ENCODE measurements around the gene SENP1. TPM values are rescaled to one million over a fixed set of nuclear protein-coding genes. Genes with fewer than 3 reads are reported as not detected.

The SENP1 gene
- polyA plus RNA-seq, 3 donors, result 5.2 to 8.0 (median 6.0) TPM

DNA sequence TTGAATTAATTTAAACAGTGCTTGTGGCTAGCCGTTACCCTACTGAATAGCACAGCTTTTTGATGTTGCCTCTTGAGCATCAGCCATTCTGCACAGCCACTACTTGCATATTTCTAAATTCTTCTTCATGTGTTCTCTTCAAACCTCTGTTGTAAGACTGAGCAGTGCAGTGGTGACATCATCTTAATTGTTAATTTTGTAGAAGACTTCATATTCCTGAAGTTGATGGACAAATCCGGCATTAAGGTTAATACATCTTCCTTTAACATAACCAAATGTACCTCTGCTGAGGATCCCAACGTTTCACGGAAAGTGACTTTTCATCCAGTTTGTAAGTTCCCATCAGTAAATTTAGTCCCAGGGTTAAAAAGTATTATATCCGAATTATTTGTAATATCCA, 25.6 kb downstream of the SENP1 start:
- peaks cover 0 to 2% (median 0%) of the 10 kb centered on the region in 7 donors for H3K9me3 Mint-ChIP-seq
- H3K9ac ChIP-seq (ENCODE audit: insufficient read depth, low read length, poor library complexity, severe bottlenecking), result no peak overlapping the region
- no peak for DNase-seq
- peaks cover 34 to 65% of the 10 kb centered on the region in 2 donors for H3K36me3 ChIP-seq (replicated peaks in 1 of 2; ENCODE audit: control insufficient read depth in 1 of 2, insufficient read depth in 2 of 2, low read length in 2 of 2)
- TF ChIP-seq CTCF (IDR thresholded peaks at IDR 0.05), result no peak
- peaks cover 7% of the 10 kb centered on the region for H3K4me1 Mint-ChIP-seq
- H3K4me3 ChIP-seq (replicated peaks in 1 of 3; ENCODE audit: low read depth in 2 of 3, low read length in 3 of 3), result no peak overlapping the region
- H3K4me2 ChIP-seq (replicated peaks; ENCODE audit: extremely low read depth, low read length, poor library complexity, severe bottlenecking), result no peak overlapping the region
- no peak overlapping the region for H2AFZ ChIP-seq (ENCODE audit: insufficient read depth, low read depth, low read length, poor library complexity, severe bottlenecking)
- H3K4me1 ChIP-seq (ENCODE audit: control insufficient read depth in 1 of 2, insufficient read depth in 2 of 2, low read length in 2 of 2), result peaks cover 0 to 4% of the 10 kb centered on the region in 2 donors
- no peaks in the 10 kb centered on the region for H3K27me3 Mint-ChIP-seq (ENCODE audit: low read depth in 3 of 3)
- H4K20me1 ChIP-seq (ENCODE audit: insufficient read depth, low read length), result no peaks in the 10 kb centered on the region
- H3K4me3 Mint-ChIP-seq, result no peak overlapping the region
- intact Hi-C loops (cut with micrococcal nuclease), result no loop called here
- no peak overlapping the region for H3K27ac ChIP-seq (ENCODE audit: low read depth in 1 of 2, low read length in 2 of 2)
- H3K27ac Mint-ChIP-seq, result no peak overlapping the region
- H3K36me3 Mint-ChIP-seq, result peaks cover 41 to 63% of the 10 kb centered on the region in 2 donors
- no peaks in the 10 kb centered on the region for H3K9me3 ChIP-seq (replicated peaks in 1 of 2; ENCODE audit: control insufficient read depth in 1 of 2, insufficient read depth in 1 of 2, low read length in 2 of 2)
- WGBS (ENCODE audit: insufficient coverage), result no CpG with 5 or more reads among the region's 5 CpGs
- no peaks in the 10 kb centered on the region for H3K27me3 ChIP-seq (ENCODE audit: control insufficient read depth in 2 of 2, insufficient read depth in 2 of 2, low read length in 2 of 2)
- H3K79me2 ChIP-seq (ENCODE audit: insufficient read depth, low read length), result no peaks in the 10 kb centered on the region

- no peak overlapping the region for H3K4me3 Mint-ChIP-seq
- H3K4me3 ChIP-seq (replicated peaks in 1 of 3; ENCODE audit: low read depth in 2 of 3, low read length in 3 of 3), result no peak overlapping the region
- peaks cover 4% of the 10 kb centered on the region for H3K4me1 Mint-ChIP-seq
- H4K20me1 ChIP-seq (ENCODE audit: insufficient read depth, low read length), result no peaks in the 10 kb centered on the region
- H3K27me3 Mint-ChIP-seq (ENCODE audit: low read depth in 3 of 3), result no peaks in the 10 kb centered on the region
- H3K27ac Mint-ChIP-seq, result peak overlapping the region in 2 of 7 donors; percentile 18 to 53
- H3K27me3 ChIP-seq (ENCODE audit: control insufficient read depth in 2 of 2, insufficient read depth in 2 of 2, low read length in 2 of 2), result no peaks in the 10 kb centered on the region
- H3K36me3 Mint-ChIP-seq, result peaks cover 43 to 65% of the 10 kb centered on the region in 2 donors
- DNase-seq, result no peak
- intact Hi-C loops (cut with micrococcal nuclease), result no loop called here
- H3K9me3 Mint-ChIP-seq, result peaks cover 0 to 2% (median 0%) of the 10 kb centered on the region in 7 donors
- no peak overlapping the region for H3K27ac ChIP-seq (ENCODE audit: low read depth in 1 of 2, low read length in 2 of 2)
- no peak overlapping the region for H3K4me2 ChIP-seq (replicated peaks; ENCODE audit: extremely low read depth, low read length, poor library complexity, severe bottlenecking)
- TF ChIP-seq CTCF (IDR thresholded peaks at IDR 0.05), result no peak
- 96% methylated on average over 3 of the region's 5 CpGs for WGBS (ENCODE audit: insufficient coverage)
- H3K36me3 ChIP-seq (replicated peaks in 1 of 2; ENCODE audit: control insufficient read depth in 1 of 2, insufficient read depth in 2 of 2, low read length in 2 of 2), result peaks cover 34 to 65% of the 10 kb centered on the region in 2 donors
- no peaks in the 10 kb centered on the region for H3K9me3 ChIP-seq (replicated peaks in 1 of 2; ENCODE audit: control insufficient read depth in 1 of 2, insufficient read depth in 1 of 2, low read length in 2 of 2)
- H3K79me2 ChIP-seq (ENCODE audit: insufficient read depth, low read length), result no peaks in the 10 kb centered on the region
- H3K4me1 ChIP-seq (ENCODE audit: control insufficient read depth in 1 of 2, insufficient read depth in 2 of 2, low read length in 2 of 2), result peaks cover 0 to 4% of the 10 kb centered on the region in 2 donors
- no peak overlapping the region for H2AFZ ChIP-seq (ENCODE audit: insufficient read depth, low read depth, low read length, poor library complexity, severe bottlenecking)
- no peak overlapping the region for H3K9ac ChIP-seq (ENCODE audit: insufficient read depth, low read length, poor library complexity, severe bottlenecking)
These were observed 27.0 kb downstream of the SENP1 start for GRCh38 chr12:48078901-48079300.

Measured in CD14-positive monocyte (primary cell).